Amniotic epithelial cell (primary cell): ENCODE data around the gene DCHS2.

Source experiments
- DNase-seq: peaks from one replicate; pipeline ENCODE4 v3.0.0-alpha.2; 2010; ENCODE audit warnings: low read depth

The DCHS2 gene

GRCh38 chr4:154390324-154390723 is 101.3 kb downstream of the DCHS2 start:
- DNase-seq = no peak

- no peak for DNase-seq
Measured at GRCh38 chr4:154389148-154389547, 102.5 kb downstream of the DCHS2 start.

GRCh38 chr4:154384012-154384411 is 107.6 kb downstream of the DCHS2 start:
- no peak for DNase-seq

GRCh38 chr4:154376486-154376885 is 115.1 kb downstream of the DCHS2 start:
- no peak for DNase-seq

- DNase-seq = no peak
Measured at GRCh38 chr4:154368060-154368459, 123.5 kb downstream of the DCHS2 start.

GRCh38 chr4:154367659-154368058 is 123.9 kb downstream of the DCHS2 start:
- DNase-seq = no peak

- DNase-seq = no peak
Measured at GRCh38 chr4:154366956-154367355, 124.6 kb downstream of the DCHS2 start.

- no peak for DNase-seq
Measured at GRCh38 chr4:154364066-154364845, 127.3 kb downstream of the DCHS2 start.

GRCh38 chr4:154361450-154361849 is 130.1 kb downstream of the DCHS2 start:
- DNase-seq = no peak

GRCh38 chr4:154360491-154360890 is 131.1 kb downstream of the DCHS2 start:
- no peak for DNase-seq

GRCh38 chr4:154354883-154355282 is 136.7 kb downstream of the DCHS2 start:
- no peak for DNase-seq

GRCh38 chr4:154349829-154350228 is 141.8 kb downstream of the DCHS2 start:
- DNase-seq = peak; percentile 10

- DNase-seq = no peak
Measured at GRCh38 chr4:154348657-154349056, 142.9 kb downstream of the DCHS2 start.

- no peak for DNase-seq
Measured at GRCh38 chr4:154345359-154345758, 146.2 kb downstream of the DCHS2 start.

- no peak for DNase-seq
Measured at GRCh38 chr4:154344686-154345085, 146.9 kb downstream of the DCHS2 start.

GRCh38 chr4:154343651-154344050 is 147.9 kb downstream of the DCHS2 start:
- no peak for DNase-seq

GRCh38 chr4:154341448-154341847 is 150.2 kb downstream of the DCHS2 start:
- no peak for DNase-seq

- DNase-seq = no peak
Measured at GRCh38 chr4:154335588-154335987, 156.0 kb downstream of the DCHS2 start.

GRCh38 chr4:154332681-154333421 is 158.7 kb downstream of the DCHS2 start:
- DNase-seq = peak; percentile 22

GRCh38 chr4:154329939-154330338 is 161.7 kb downstream of the DCHS2 start:
- peak; percentile 81 for DNase-seq

GRCh38 chr4:154329268-154329868 is 162.2 kb downstream of the DCHS2 start:
- DNase-seq = peak; percentile 33

- no peak for DNase-seq
Measured at GRCh38 chr4:154328030-154328429, 163.6 kb downstream of the DCHS2 start.

- DNase-seq = no peak
Measured at GRCh38 chr4:154320521-154320920, 171.1 kb downstream of the DCHS2 start.
